ENCODE measurements around the gene MGRN1. TPM values are rescaled to one million over a fixed set of nuclear protein-coding genes. Genes with fewer than 3 reads are reported as not detected.
"Not testable (repeated sequence)": the region's sequence is repeated elsewhere in the genome, so short reads cannot be mapped to it uniquely, and the experiment has no call there.

MGRN1 gene
- total and polyA plus RNA-seq, 12 donors: 19.2 to 73.5 (median 40.8) TPM

DNA sequence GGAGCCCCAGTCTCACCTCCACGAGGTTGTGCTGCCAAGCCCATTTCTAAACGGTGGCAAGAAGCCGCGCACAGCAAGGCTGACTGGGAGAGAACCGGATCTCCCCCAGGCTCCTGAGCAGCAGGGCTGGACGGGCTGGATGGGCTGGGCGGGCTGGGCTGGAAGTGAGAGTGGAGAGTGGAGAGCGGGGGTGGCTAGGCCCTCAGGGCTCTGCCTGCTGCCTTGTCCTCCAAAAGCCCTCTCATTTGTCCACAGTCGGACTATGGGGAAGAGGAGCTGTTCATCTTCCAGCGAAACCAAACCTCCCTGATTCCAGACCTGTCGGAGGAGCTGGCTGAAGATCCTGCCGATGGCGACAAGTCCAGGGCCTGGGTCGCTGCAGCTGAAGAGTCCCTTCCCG is 112.9 kb downstream of the MGRN1 start:
- WGBS, 2 donors: 75 to 84% methylated on average over 15 of the region's 15 CpGs
- TF ChIP-seq, protein P1, sequence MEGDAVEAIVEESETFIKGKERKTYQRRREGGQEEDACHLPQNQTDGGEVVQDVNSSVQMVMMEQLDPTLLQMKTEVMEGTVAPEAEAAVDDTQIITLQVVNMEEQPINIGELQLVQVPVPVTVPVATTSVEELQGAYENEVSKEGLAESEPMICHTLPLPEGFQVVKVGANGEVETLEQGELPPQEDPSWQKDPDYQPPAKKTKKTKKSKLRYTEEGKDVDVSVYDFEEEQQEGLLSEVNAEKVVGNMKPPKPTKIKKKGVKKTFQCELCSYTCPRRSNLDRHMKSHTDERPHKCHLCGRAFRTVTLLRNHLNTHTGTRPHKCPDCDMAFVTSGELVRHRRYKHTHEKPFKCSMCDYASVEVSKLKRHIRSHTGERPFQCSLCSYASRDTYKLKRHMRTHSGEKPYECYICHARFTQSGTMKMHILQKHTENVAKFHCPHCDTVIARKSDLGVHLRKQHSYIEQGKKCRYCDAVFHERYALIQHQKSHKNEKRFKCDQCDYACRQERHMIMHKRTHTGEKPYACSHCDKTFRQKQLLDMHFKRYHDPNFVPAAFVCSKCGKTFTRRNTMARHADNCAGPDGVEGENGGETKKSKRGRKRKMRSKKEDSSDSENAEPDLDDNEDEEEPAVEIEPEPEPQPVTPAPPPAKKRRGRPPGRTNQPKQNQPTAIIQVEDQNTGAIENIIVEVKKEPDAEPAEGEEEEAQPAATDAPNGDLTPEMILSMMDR (IDR thresholded peaks at IDR 0.05): no peak
- intact Hi-C loops (cut with DNase I): loop anchor here in 2 of 10 donors (5.0 to 10.0 kb wide), 2 partner anchors 60 to 217 kb away; partner anchors contain the start of genes SEC14L5 (in 1 of the 2) and SMIM22 (in 1 of the 2)

DNA sequence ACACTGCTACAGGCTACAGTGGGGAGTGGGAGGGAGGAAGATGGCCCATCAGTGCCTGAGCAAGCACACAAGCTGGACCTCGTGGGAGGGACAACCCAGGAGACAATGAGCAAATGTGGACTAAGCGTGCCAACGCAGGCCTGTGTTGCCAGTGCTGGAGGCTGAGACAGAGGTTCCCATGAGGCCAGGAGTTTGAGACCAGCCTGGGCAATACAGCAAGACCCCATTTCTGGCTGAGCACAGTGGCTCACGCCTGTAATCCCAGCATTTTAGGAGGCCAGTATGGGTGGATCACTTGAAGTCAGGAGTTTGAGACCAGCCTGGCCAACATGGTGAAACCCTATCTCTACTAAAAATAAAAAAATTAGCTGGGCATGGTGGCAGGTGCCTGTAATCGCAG is 113.7 kb downstream of the MGRN1 start:
- DNase-seq, H3K27me3 ChIP-seq, H3K4me3 ChIP-seq, ATAC-seq, H3K9me3 ChIP-seq, H3K27ac ChIP-seq, H3K36me3 ChIP-seq: not testable (repeated sequence)
- intact Hi-C loops (cut with DNase I): loop anchor here in 2 of 10 donors (5.0 to 10.0 kb wide), 2 partner anchors 59 to 216 kb away; partner anchors contain the start of genes SEC14L5 (in 1 of the 2) and SMIM22 (in 1 of the 2)
- WGBS, 2 donors: 85% methylated on average over 5 of the region's 5 CpGs
- H3K4me1 ChIP-seq: peaks cover 6 to 21% (median 12%) of the 10 kb centered on the region in 9 donors

More for the DNA sequence above, 112.9 kb downstream of the MGRN1 start:
- ATAC-seq (no peak), DNase-seq (no peak)
- no peaks in the 10 kb centered on the region for H3K9me3 ChIP-seq
- H3K4me3 ChIP-seq: no peak overlapping the region
- H3K36me3 ChIP-seq: no peaks in the 10 kb centered on the region
- H3K27ac ChIP-seq: no peak overlapping the region
- no peaks in the 10 kb centered on the region for H3K27me3 ChIP-seq
- H3K4me1 ChIP-seq: peaks cover 2 to 20% (median 16%) of the 10 kb centered on the region in 9 donors

Small RNA genes lying within 50 kb of the gene (microRNA-seq; reads per million reads assigned to microRNA genes)
- 0 reads per million in 2 donors for gene MIR6769A

Other genes with a start within 250 kb of the MGRN1 start
- 10 to 100 TPM in 5 of 10 donors, 1 to 10 TPM in 5; 6.5 to 21.8 (median 10.1) TPM for gene CORO7, start 208.2 kb upstream of the MGRN1 start, total RNA-seq
- gene CORO7, start 208.2 kb upstream of the MGRN1 start, polyA plus RNA-seq: 10 to 100 TPM; 11.9 to 17.0 TPM
- gene DNAJA3, start 199.0 kb upstream of the MGRN1 start, total RNA-seq: 10 to 100 TPM; 51.4 to 76.7 (median 72.5) TPM
- gene DNAJA3, start 199.0 kb upstream of the MGRN1 start, polyA plus RNA-seq: 10 to 100 TPM; 29.0 to 52.1 TPM
- 10 to 100 TPM in 9 of 10 donors, 1 to 10 TPM in 1; 9.5 to 36.1 (median 27.4) TPM for gene NMRAL1, start 150.2 kb upstream of the MGRN1 start, total RNA-seq
- gene NMRAL1, start 150.2 kb upstream of the MGRN1 start, polyA plus RNA-seq: 10 to 100 TPM; 30.7 to 46.5 TPM
- 100 to 1,000 TPM in 3 of 10 donors, 10 to 100 TPM in 7; 58.4 to 207 (median 84.8) TPM for gene HMOX2, start 148.4 kb upstream of the MGRN1 start, total RNA-seq
- gene HMOX2, start 148.4 kb upstream of the MGRN1 start, polyA plus RNA-seq: 100 to 1,000 TPM in 1 of 2 donors, 10 to 100 TPM in 1; 74.3 to 251 TPM
- gene CDIP1, start 86.1 kb upstream of the MGRN1 start, total RNA-seq: 10 to 100 TPM; 38.0 to 59.5 (median 47.0) TPM
- gene CDIP1, start 86.1 kb upstream of the MGRN1 start, polyA plus RNA-seq: 10 to 100 TPM; 28.2 to 37.5 TPM
- gene C16orf96, start 68.5 kb upstream of the MGRN1 start, total RNA-seq: under 1 TPM; 0.06 to 0.21 (median 0.09) TPM
- under 1 TPM in 1 of 2 donors, not detected in 1; 0.01 TPM for gene C16orf96, start 68.5 kb upstream of the MGRN1 start, polyA plus RNA-seq
- gene UBALD1, start 9.9 kb upstream of the MGRN1 start, total RNA-seq: 10 to 100 TPM; 14.7 to 34.4 (median 20.4) TPM
- 10 to 100 TPM; 19.4 to 39.4 TPM for gene UBALD1, start 9.9 kb upstream of the MGRN1 start, polyA plus RNA-seq
- gene NUDT16L1, start 68.7 kb downstream of the MGRN1 start, total RNA-seq: 10 to 100 TPM; 34.1 to 65.7 (median 49.6) TPM
- 10 to 100 TPM; 25.4 to 48.8 TPM for gene NUDT16L1, start 68.7 kb downstream of the MGRN1 start, polyA plus RNA-seq
- gene ANKS3, start 109.4 kb downstream of the MGRN1 start, total RNA-seq: 10 to 100 TPM in 1 of 10 donors, 1 to 10 TPM in 9; 5.1 to 11.4 (median 7.9) TPM
- gene ANKS3, start 109.4 kb downstream of the MGRN1 start, polyA plus RNA-seq: 10 to 100 TPM; 12.4 to 33.7 TPM
- gene DNAAF8, start 109.7 kb downstream of the MGRN1 start, total RNA-seq: 1 to 10 TPM in 4 of 10 donors, under 1 TPM in 4, not detected in 2; 0.32 to 1.9 (median 1.1) TPM
- 1 to 10 TPM; 1.1 to 1.3 TPM for gene DNAAF8, start 109.7 kb downstream of the MGRN1 start, polyA plus RNA-seq
- 1 to 10 TPM; 4.3 to 9.9 (median 8.1) TPM for gene ZNF500, start 142.3 kb downstream of the MGRN1 start, total RNA-seq
- 10 to 100 TPM in 1 of 2 donors, 1 to 10 TPM in 1; 3.8 to 10.5 TPM for gene ZNF500, start 142.3 kb downstream of the MGRN1 start, polyA plus RNA-seq
- 1 to 10 TPM in 1 of 10 donors, not detected in 9; 1.3 TPM for gene SEPTIN12, start 163.5 kb downstream of the MGRN1 start, total RNA-seq
- not detected for gene SEPTIN12, start 163.5 kb downstream of the MGRN1 start, polyA plus RNA-seq
- gene SMIM22, start 170.5 kb downstream of the MGRN1 start, total RNA-seq: not detected
- gene SMIM22, start 170.5 kb downstream of the MGRN1 start, polyA plus RNA-seq: under 1 TPM in 1 of 2 donors, not detected in 1; 0.73 TPM
- gene ROGDI, start 177.8 kb downstream of the MGRN1 start, total RNA-seq: 100 to 1,000 TPM in 4 of 10 donors, 10 to 100 TPM in 6; 77.6 to 123 (median 96.9) TPM
- 100 to 1,000 TPM in 1 of 2 donors, 10 to 100 TPM in 1; 44.1 to 148 TPM for gene ROGDI, start 177.8 kb downstream of the MGRN1 start, polyA plus RNA-seq
- gene GLYR1, start 222.5 kb downstream of the MGRN1 start, total RNA-seq: 100 to 1,000 TPM in 1 of 10 donors, 10 to 100 TPM in 9; 70.9 to 105 (median 75.1) TPM
- 10 to 100 TPM; 36.5 to 56.3 TPM for gene GLYR1, start 222.5 kb downstream of the MGRN1 start, polyA plus RNA-seq
- 10 to 100 TPM; 28.1 to 56.9 (median 31.1) TPM for gene UBN1, start 222.7 kb downstream of the MGRN1 start, total RNA-seq
- 10 to 100 TPM; 11.3 to 16.5 TPM for gene UBN1, start 222.7 kb downstream of the MGRN1 start, polyA plus RNA-seq